Measurements from ENCODE around the gene MGMT.

DNA sequence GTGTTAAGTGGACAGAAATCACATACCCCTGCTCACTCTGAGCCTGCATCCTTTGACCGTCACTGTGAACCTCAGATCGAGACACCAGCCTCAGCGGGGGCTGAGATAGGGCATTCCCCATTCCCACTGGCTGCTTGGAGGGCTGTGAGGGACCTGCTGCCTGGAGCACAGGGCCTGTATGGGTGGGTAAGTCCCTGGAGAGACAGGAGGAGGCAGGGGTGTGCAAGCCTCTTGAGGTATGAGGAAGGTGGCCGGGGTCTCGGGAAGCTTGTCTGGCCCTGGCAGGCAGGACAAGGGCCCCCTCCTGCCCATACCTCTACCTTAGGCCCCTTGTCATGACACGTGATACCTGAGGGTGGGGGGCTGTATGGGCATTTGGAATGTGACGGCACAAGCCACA lies 187.4 kb downstream of the MGMT start:
- no peak for TF ChIP-seq CTCF (IDR thresholded peaks at IDR 0.05; ENCODE audit: poor library complexity, severe bottlenecking)
- no peak for TF ChIP-seq POLR2AphosphoS5 (IDR thresholded peaks at IDR 0.05)
- no peak for TF ChIP-seq EZH2 (IDR thresholded peaks at IDR 0.05; ENCODE audit: borderline replicate concordance, insufficient read depth, low read length, poor library complexity, severe bottlenecking)
- no peak for TF ChIP-seq SMC3 (conservative IDR thresholded peaks at IDR 0.05; ENCODE audit: poor library complexity)
- no peak for TF ChIP-seq EP300 (conservative IDR thresholded peaks at IDR 0.05; ENCODE audit: poor library complexity, severe bottlenecking)
- TF ChIP-seq, protein P1, sequence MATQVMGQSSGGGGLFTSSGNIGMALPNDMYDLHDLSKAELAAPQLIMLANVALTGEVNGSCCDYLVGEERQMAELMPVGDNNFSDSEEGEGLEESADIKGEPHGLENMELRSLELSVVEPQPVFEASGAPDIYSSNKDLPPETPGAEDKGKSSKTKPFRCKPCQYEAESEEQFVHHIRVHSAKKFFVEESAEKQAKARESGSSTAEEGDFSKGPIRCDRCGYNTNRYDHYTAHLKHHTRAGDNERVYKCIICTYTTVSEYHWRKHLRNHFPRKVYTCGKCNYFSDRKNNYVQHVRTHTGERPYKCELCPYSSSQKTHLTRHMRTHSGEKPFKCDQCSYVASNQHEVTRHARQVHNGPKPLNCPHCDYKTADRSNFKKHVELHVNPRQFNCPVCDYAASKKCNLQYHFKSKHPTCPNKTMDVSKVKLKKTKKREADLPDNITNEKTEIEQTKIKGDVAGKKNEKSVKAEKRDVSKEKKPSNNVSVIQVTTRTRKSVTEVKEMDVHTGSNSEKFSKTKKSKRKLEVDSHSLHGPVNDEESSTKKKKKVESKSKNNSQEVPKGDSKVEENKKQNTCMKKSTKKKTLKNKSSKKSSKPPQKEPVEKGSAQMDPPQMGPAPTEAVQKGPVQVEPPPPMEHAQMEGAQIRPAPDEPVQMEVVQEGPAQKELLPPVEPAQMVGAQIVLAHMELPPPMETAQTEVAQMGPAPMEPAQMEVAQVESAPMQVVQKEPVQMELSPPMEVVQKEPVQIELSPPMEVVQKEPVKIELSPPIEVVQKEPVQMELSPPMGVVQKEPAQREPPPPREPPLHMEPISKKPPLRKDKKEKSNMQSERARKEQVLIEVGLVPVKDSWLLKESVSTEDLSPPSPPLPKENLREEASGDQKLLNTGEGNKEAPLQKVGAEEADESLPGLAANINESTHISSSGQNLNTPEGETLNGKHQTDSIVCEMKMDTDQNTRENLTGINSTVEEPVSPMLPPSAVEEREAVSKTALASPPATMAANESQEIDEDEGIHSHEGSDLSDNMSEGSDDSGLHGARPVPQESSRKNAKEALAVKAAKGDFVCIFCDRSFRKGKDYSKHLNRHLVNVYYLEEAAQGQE (IDR thresholded peaks at IDR 0.05; ENCODE audit: borderline replicate concordance) = no peak

All from neural cell (in vitro differentiated cells).